Fibroblast of peridontal ligament (primary cell): Measurements from ENCODE around the gene AP3D1.
A peak's percentile ranks its signal among the peaks of the same experiment; 100 is the strongest.
"Not testable (repeated sequence)": the region's sequence is repeated elsewhere in the genome, so short reads cannot be mapped to it uniquely, and the experiment has no call there.

Experiments
- DNase-seq: peaks from one replicate; pipeline ENCODE4 v3.0.0-alpha.2; 2010; ENCODE audit errors: extremely low read depth

Gene AP3D1

GRCh38 chr19:2151339-2152229, at the start of gene AP3D1:
Gene AP3D1, minus strand, starts transcription at chr19:2151566. Its CDS starts 232 bp downstream, at chr19:2151334.
- peak; percentile 99 for DNase-seq

GRCh38 chr19:2200624-2201294, 49.4 kb upstream of the AP3D1 start:
- not testable (repeated sequence) for DNase-seq

GRCh38 chr19:2199861-2200623, 48.7 kb upstream of the AP3D1 start:
- DNase-seq: no peak

- no peak for DNase-seq
Observed at GRCh38 chr19:2199215-2199614, 47.8 kb upstream of the AP3D1 start.

- DNase-seq: no peak
Observed at GRCh38 chr19:2198317-2198716, 47.0 kb upstream of the AP3D1 start.

GRCh38 chr19:2197270-2197669, 45.9 kb upstream of the AP3D1 start:
- DNase-seq: no peak

- DNase-seq: no peak
Observed at GRCh38 chr19:2195914-2196313, 44.5 kb upstream of the AP3D1 start.

GRCh38 chr19:2195361-2195760, 44.0 kb upstream of the AP3D1 start:
- DNase-seq: no peak

- DNase-seq: no peak
Observed at GRCh38 chr19:2194513-2195078, 43.2 kb upstream of the AP3D1 start.

GRCh38 chr19:2193807-2194206, 42.4 kb upstream of the AP3D1 start:
- DNase-seq: no peak

GRCh38 chr19:2192862-2193261, 41.5 kb upstream of the AP3D1 start:
- DNase-seq: no peak

- no peak for DNase-seq
Observed at GRCh38 chr19:2191456-2192310, 40.3 kb upstream of the AP3D1 start.

GRCh38 chr19:2190848-2191455, 39.6 kb upstream of the AP3D1 start:
- no peak for DNase-seq

- DNase-seq: no peak
Observed at GRCh38 chr19:2189880-2190279, 38.5 kb upstream of the AP3D1 start.

- DNase-seq: peak; percentile 48
Observed at GRCh38 chr19:2188708-2189385, 37.5 kb upstream of the AP3D1 start.

GRCh38 chr19:2187159-2187558, 35.8 kb upstream of the AP3D1 start:
- no peak for DNase-seq

- DNase-seq: peak; percentile 99
Observed at GRCh38 chr19:2186071-2186846, 34.9 kb upstream of the AP3D1 start.

GRCh38 chr19:2185734-2186070, 34.3 kb upstream of the AP3D1 start:
- DNase-seq: no peak

GRCh38 chr19:2184422-2184975, 33.1 kb upstream of the AP3D1 start:
- no peak for DNase-seq
